ENCODE results near the gene CD200.

DNA sequence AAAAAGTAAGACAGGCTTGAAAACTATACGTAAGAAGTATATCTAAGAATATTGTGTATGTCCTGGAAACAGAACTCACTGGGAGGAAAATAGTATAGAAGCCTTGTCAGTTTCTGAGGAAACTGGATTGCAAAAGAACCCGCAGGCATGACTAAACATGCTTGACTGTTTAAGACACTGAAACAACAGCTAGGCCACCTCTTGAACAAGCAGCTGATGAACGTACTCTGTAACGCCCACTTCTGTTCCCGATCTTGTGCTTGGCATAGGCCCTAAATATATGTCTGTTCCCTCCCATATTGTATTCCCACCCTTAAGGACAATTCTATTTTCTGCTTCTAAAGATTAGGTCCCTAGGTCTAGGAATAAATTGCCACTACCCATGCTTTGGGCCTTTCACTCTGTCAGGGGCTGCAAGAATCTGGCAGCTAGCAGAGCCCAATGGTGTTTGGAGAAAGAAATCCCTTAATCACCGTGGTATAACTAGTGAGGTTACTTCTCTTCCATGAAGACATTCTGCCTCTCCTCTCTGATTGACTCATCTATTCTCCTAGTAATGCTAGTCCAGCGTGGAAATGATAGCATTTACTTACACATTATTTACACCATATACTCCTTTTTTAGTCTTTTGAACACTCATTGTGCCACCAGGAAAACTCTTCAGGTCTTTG, 46.2 kb downstream of the CD200 start:
- no peak for TF ChIP-seq EP300 (IDR thresholded peaks at IDR 0.05)
- TF ChIP-seq, protein P1, sequence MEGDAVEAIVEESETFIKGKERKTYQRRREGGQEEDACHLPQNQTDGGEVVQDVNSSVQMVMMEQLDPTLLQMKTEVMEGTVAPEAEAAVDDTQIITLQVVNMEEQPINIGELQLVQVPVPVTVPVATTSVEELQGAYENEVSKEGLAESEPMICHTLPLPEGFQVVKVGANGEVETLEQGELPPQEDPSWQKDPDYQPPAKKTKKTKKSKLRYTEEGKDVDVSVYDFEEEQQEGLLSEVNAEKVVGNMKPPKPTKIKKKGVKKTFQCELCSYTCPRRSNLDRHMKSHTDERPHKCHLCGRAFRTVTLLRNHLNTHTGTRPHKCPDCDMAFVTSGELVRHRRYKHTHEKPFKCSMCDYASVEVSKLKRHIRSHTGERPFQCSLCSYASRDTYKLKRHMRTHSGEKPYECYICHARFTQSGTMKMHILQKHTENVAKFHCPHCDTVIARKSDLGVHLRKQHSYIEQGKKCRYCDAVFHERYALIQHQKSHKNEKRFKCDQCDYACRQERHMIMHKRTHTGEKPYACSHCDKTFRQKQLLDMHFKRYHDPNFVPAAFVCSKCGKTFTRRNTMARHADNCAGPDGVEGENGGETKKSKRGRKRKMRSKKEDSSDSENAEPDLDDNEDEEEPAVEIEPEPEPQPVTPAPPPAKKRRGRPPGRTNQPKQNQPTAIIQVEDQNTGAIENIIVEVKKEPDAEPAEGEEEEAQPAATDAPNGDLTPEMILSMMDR (IDR thresholded peaks at IDR 0.05) = no peak

Data from esophagus muscularis mucosa (tissue), 3 donors.